GM19467 (cell line): Measurements from ENCODE around the gene WBP1L.
"Not testable (repeated sequence)": the region's sequence is repeated elsewhere in the genome, so short reads cannot be mapped to it uniquely, and the experiment has no call there.

ENCODE experiments used
- ATAC-seq: cut with Tn5 transposase; IDR thresholded peaks from one replicate; pipeline ENCODE4 v1.9.1; 2021; ENCODE audit warnings: mild to moderate bottlenecking, moderate library complexity; ENCODE audit not compliant: unreplicated experiment

WBP1L gene

DNA sequence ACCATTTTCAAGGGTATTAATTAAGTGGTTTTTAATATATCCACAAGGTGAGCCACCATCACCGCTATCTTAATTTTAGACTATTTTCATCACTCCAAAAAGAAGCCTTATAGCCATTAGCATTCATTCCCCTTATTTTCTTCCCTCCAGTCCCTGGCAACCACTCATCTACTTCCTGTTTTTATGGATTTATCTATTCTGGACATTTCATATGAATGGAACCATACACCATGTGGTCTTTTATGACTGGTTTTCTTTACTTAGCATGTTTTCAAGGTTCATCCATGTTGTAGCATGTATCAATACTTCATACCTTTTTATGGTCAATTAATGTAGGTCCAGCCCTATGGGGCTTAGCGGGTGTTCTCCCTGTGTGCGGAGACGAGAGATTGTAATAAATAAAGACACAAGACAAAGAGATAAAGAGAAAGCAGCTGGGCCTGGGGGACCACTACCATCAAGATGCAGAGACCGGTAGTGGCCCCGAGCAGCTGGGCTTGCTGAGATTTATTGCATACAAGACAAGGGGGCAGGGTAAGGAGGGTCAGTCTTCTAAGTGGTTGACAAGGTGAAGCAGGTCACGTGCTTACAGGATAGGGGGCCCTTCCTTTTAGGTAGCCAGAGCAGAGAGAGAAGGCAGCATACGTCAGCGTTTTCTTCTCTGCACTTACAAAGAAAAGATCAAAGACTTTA, 14.6 kb downstream of the WBP1L start:
- no peak for ATAC-seq

- not testable (repeated sequence) for ATAC-seq
These were observed 15.2 kb downstream of the WBP1L start for GRCh38 chr10:102758933-102759262.

GRCh38 chr10:102759497-102760210, 15.9 kb downstream of the WBP1L start:
- no peak for ATAC-seq

DNA sequence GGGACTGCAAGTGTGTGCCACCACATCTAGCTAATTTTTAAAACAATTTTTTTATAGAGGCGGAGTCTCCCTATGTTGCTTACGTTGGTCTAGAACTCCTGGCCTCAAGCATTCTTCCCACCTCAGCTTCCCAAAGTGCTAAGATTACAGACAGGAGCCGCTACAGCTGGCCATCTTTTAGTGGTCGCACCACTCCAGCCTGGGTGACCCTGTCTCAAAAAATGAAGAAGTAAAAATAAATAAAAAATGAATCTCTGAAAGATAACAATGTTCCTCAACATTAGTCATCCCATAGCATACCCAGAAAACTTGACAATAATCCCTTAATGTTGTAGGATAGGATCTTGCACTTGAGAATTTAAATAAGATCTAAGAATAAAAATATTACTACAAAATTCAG, 18.2 kb downstream of the WBP1L start:
- ATAC-seq = no peak

DNA sequence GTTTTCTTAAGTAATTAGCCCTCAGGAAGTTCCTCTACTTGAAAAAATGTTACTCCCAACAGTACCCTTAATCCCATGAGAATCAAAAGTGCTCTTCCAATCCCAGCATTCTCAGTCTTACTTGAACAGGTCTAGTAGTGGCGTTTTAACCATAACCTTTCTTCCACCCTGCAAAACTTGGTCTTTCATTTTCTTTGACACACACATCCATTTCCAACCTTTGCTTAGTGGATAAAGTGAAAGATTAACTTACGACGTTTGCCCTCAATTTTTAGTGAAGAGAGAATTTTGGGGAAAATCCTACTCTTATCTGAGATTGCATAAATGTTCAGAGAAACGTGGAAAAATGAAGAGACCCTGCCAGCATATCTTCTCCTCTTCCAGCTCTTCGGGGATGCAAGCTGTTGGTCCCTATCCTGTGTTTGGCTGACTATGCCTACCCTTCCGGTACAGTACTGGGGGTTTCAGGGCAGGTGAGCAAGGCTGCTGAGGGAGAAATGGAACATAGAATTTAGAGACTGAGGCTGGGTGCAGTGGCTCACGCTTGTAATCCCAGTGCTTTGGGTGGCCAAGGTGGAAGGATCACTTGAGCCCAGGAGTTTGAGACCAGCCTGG, 18.8 kb downstream of the WBP1L start:
- ATAC-seq = no peak

DNA sequence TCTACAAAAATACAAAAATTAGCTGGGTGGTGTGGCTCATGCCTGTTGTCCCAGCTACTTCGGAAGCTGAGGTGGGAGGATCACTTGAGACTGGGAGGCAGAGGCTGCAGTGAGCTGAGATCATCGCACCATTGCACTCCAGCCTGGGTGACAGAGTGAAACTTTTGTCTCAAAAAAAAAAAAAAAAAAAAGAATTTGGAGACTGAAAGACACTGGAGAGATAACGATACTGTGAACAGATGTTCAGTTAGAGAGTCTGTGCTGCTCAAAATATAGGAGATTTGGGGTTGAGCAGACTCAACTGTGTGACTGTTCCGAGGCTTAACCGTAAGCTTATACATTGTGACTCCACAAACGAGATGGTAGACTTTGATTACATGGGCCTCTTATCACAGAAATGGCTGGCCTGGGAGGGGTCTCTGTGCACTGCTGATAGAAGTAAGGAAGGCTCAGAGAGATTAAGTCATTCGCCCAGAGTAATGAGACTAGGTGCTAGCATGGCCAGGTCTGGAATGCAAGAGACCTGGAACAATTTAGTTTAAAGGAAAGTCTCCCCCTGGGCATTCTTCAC, 19.4 kb downstream of the WBP1L start:
- ATAC-seq = no peak

DNA sequence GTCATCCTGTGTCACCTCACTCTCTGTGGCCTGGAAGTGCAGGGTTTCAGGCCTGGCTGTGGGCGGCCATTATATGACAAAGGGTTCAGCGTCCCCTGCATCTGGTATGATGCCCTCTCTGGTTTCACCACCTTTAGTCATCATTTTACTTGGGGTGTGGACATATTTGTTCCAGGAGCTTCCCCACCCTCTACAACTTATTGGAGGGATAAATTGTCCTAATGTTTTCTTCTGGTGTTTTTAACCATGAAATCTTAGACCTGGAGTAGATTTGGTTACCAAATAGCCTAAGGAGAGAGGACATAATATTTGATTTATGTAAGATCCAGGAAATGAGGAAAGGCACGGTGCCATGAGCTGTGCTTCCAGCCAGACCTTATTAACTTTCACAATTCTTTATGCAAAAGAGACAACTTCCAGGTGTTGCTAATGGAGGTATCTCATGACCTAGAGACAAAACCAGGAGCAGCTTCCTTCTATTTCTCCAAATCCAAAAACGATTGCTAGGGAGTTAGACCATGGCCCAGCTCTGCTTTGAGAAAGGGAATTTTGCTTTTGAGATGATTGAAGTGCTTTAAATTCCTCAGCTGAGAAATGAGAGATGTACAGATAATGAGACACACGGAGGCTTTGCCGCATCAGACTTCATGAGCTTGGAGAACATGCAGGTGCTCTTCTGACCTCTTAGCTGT, 20.9 kb downstream of the WBP1L start:
- ATAC-seq = no peak

GRCh38 chr10:102765336-102765735, 21.6 kb downstream of the WBP1L start:
- no peak for ATAC-seq

- ATAC-seq = no peak
These were observed 23.8 kb downstream of the WBP1L start for GRCh38 chr10:102767428-102768160.

GRCh38 chr10:102769375-102770107, 25.8 kb downstream of the WBP1L start:
- no peak for ATAC-seq

GRCh38 chr10:102770108-102770482, 26.3 kb downstream of the WBP1L start:
- ATAC-seq = no peak

GRCh38 chr10:102770792-102771191, 27.0 kb downstream of the WBP1L start:
- ATAC-seq = no peak

- ATAC-seq = no peak
These were observed 29.6 kb downstream of the WBP1L start for GRCh38 chr10:102773320-102773719.

DNA sequence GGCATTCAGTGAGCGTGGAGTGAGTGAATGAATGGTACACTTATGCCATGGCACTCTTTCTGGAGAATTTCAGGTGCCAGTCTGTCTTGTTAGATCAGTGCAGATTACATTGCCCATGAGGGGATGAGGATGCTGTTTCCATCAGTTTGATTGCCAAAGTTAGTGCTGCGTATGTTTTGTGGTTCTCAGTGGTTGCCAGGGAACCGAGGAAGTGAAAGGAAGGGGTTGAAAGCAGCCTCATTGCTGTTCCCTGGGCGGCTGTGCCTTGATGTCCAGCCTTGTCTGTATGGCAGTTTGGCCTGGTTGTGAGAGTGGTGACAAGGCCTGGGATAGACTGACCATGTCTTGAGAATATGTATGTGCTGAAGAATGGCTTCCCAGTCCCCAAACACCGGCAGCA, 30.2 kb downstream of the WBP1L start:
- no peak for ATAC-seq

DNA sequence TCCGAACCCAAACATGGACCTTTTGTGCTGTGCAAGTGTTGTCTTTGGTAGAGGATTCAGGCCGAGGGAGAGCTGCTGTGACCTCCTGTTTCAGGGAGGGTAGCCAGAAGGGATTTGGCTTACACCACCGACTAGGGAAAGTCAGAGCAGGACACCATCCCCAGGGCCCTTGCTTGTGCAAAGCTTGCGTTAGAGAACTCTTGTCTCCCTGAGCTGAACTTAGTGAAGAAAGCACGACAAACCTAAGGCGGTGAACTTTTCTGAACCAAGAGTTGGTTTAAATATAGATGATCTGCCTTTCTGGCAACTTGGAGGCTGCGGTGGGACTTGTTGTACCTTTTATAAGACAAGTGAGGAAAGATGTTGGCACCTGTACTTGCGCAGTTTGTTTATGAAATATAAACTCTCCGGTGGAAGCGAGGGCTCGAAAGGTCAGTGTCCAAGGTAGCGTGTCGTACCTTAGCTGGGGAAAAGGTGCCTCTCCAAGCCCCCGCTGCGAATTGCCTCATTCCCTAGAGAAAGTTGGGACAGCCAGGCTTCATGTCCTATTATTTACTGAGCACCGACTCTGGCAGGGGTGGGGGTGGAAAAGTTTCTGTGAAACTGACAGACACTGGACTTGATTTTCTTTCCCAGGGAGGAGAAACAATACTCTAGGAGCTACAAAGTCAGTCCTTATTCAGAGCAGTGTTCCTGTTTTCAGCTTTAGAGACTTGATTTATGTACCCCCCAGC, 31.6 kb downstream of the WBP1L start:
- no peak for ATAC-seq

DNA sequence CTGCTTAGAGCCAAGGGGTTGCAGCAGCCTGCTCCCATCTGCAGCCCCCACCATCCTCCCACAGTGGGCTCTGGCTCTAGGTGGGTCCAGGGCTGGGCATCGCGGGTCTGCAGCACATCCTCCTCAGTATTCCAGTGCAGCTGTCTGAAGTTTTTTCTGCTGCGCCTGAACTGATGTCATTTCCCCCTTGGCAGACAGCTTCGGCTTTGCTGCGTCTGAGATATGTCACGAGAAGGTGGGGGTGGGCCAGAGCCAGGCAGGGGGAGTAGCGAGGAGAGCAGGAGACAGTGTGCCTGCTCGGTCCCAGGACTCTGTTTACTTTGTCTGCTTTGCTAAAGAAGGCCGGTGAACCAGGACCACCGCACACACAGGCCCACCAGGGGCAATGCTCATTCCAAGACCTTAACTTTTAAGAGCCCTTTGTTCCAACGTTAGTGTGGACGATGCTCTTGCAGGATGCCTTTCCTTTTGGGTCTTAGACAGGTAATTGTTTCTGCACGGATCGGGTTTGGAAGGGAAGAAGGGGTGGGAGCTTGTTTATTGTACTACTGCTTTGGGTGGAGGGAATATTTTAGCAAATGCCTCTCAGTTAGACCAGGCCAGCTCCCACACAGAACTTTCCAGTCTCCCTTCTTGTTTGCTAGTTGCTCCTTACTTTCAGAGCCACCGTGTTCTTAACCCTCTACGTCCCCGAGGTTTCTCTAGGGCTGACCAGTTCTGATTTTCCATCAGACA, 32.4 kb downstream of the WBP1L start:
- ATAC-seq = no peak

- no peak for ATAC-seq
These were observed 33.2 kb downstream of the WBP1L start for GRCh38 chr10:102776779-102777456.
